Glutamatergic neuron (in vitro differentiated cells): ENCODE measurements around the gene TMPO. TPM values are rescaled to one million over a fixed set of nuclear protein-coding genes. Genes with fewer than 3 reads are reported as not detected.
"Not testable (repeated sequence)": the region's sequence is repeated elsewhere in the genome, so short reads cannot be mapped to it uniquely, and the experiment has no call there.

Experiments
- DNase-seq: peaks from one replicate; pipeline ENCODE4 v3.0.0; 2022
- H3K27ac Mint-ChIP-seq: one replicate; pipeline ENCODE4 v1.8.0; 2020; ENCODE audit warnings: mild to moderate bottlenecking, mixed read lengths, inconsistent platforms; ENCODE audit not compliant: unreplicated experiment
- H3K27me3 Mint-ChIP-seq: one replicate; pipeline ENCODE4 v1.8.0; 2020; ENCODE audit warnings: mild to moderate bottlenecking, moderate library complexity, mixed read lengths, inconsistent platforms; ENCODE audit not compliant: unreplicated experiment
- H3K36me3 Mint-ChIP-seq: one replicate; pipeline ENCODE4 v1.8.0; 2020; ENCODE audit warnings: mild to moderate bottlenecking, mixed read lengths, inconsistent platforms; ENCODE audit not compliant: unreplicated experiment
- H3K4me1 Mint-ChIP-seq: one replicate; pipeline ENCODE4 v1.8.0; 2020; ENCODE audit warnings: mild to moderate bottlenecking, low read depth, mixed read lengths, inconsistent platforms; ENCODE audit not compliant: unreplicated experiment
- H3K4me3 Mint-ChIP-seq: one replicate; pipeline ENCODE4 v1.8.0; 2020; ENCODE audit warnings: mild to moderate bottlenecking, mixed read lengths, inconsistent platforms; ENCODE audit not compliant: unreplicated experiment
- H3K9me3 Mint-ChIP-seq: one replicate; pipeline ENCODE4 v1.8.0; 2020; ENCODE audit warnings: mild to moderate bottlenecking, moderate library complexity, mixed read lengths, inconsistent platforms; ENCODE audit not compliant: unreplicated experiment
- total RNA-seq: library from RNA; stranded (reverse); fragmentation: NEBNext Ultra II Directional; extraction: Animal tissue kit (Norgen Biotek cat#: 25700); gene quantifications from one replicate; pipeline ENCODE4 v1.2.1, GENCODE V29; 2021; ENCODE audit not compliant: unreplicated experiment
- TF ChIP-seq, protein P1 (sequence below): fragments of 200-600 bp; sonication (generic); IDR thresholded peaks from one replicate; pipeline ENCODE4 v1.5.0; 2021; ENCODE audit not compliant: partially characterized antibody, unreplicated experiment

TMPO gene
- total RNA-seq, 1 donor from 2014 or later = 80.2 TPM

DNA sequence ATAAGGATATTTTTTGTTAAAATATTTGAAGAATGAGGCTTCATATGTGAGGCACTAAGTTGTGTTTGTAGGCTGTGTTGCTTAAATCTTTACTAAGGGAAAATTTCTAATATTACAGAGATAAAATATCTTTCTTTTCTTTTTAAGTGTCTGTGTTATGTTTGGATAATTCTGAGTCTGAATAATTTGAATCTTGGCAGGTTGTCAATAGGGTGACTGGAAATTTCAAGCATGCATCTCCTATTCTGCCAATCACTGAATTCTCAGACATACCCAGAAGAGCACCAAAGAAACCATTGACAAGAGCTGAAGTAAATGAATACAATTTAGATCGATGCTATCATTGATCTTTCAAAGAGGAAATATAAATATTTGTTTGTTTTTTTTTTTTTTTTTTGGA is 29.4 kb downstream of the TMPO start:
- Mint-ChIP-seq H3K27ac (no peak overlapping the region), H3K4me3 (no peak overlapping the region), H3K27me3 (no peaks in the 10 kb centered on the region), H3K4me1 (no peaks in the 10 kb centered on the region), H3K36me3 (no peaks in the 10 kb centered on the region), H3K9me3 (no peaks in the 10 kb centered on the region)
- DNase-seq = no peak
- TF ChIP-seq, protein P1, sequence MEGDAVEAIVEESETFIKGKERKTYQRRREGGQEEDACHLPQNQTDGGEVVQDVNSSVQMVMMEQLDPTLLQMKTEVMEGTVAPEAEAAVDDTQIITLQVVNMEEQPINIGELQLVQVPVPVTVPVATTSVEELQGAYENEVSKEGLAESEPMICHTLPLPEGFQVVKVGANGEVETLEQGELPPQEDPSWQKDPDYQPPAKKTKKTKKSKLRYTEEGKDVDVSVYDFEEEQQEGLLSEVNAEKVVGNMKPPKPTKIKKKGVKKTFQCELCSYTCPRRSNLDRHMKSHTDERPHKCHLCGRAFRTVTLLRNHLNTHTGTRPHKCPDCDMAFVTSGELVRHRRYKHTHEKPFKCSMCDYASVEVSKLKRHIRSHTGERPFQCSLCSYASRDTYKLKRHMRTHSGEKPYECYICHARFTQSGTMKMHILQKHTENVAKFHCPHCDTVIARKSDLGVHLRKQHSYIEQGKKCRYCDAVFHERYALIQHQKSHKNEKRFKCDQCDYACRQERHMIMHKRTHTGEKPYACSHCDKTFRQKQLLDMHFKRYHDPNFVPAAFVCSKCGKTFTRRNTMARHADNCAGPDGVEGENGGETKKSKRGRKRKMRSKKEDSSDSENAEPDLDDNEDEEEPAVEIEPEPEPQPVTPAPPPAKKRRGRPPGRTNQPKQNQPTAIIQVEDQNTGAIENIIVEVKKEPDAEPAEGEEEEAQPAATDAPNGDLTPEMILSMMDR = no peak

DNA sequence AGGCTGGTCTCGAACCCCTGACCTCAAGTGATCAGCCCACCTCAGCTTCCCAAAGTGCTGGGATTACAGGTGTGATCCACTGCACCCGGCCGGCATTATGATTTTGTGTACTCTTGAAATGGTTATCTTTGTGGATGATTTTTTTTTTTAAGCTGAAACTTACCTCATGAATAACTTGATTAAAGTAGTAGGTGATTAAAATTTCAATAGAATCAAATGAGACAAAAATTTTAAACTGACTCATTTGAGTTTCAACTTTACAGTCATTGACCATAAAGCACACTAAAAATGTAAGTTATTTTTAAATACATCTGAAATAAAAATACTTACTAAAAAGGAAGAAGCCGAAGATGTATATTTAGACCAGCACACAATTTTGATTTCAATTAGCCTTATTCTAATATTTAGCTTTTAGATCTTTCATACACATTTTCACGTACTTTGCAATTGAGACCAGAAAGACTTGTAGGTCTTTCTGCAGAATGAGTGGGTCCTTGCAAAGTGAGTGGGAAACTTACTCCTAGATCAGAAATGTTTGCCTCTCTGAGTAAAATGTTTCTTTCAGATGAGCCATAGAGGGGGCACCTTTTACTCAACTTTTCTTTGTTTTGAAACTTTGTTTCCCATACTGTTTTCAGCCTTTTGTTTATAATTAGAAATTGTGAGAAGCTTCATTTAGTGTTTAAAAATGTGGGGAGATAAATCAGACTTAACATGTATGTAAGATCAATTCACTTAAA is 34.2 kb downstream of the TMPO start:
- Mint-ChIP-seq H3K27ac (no peak overlapping the region), H3K36me3 (no peaks in the 10 kb centered on the region), H3K4me1 (no peaks in the 10 kb centered on the region), H3K27me3 (no peaks in the 10 kb centered on the region), H3K4me3 (no peak overlapping the region), H3K9me3 (no peaks in the 10 kb centered on the region)
- DNase-seq = no peak
- TF ChIP-seq, protein P1 = no peak

DNA sequence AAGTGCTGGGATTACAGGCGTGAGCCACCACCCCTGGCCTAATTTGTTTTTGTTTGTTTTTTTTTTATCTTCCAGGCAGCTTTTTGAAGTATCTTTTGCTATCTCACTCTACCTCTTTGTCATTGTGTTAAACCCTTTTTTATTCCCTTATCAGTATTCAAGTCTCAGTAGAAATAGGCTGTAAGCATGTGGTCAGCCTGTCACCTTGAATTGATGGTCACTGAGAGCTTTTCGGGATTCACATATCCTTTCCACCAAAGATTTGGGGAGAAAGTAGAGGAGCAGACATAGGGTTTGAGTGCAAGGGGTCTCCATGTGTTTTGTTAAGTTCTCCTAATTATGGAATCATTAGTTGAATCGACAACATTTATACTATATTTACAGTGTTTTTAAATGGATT is 36.4 kb downstream of the TMPO start:
- no peak overlapping the region for H3K4me3 Mint-ChIP-seq
- TF ChIP-seq, protein P1 = no peak
- H3K27me3 Mint-ChIP-seq = peaks cover 2% of the 10 kb centered on the region
- no peak overlapping the region for H3K27ac Mint-ChIP-seq
- no peaks in the 10 kb centered on the region for H3K9me3 Mint-ChIP-seq
- no peaks in the 10 kb centered on the region for H3K4me1 Mint-ChIP-seq
- no peak for DNase-seq
- no peaks in the 10 kb centered on the region for H3K36me3 Mint-ChIP-seq

DNA sequence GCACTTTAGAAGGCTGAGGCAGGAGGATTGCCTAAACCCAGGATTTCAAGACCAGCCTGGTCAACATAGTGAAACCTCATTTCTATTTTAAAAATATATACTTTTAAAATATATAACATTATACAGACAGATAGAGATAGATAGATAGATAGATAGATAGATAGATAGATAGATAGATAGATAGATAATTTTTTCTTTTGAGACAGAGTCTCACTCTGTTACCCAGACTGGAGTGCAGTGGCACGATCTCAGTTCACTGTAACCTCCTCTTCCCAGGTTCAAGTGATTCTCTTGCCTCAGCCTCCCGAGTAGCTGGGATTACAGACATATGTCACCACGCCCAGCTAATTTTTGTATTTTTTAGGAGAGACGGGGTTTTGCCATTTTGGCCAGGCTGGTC is 42.7 kb downstream of the TMPO start:
- not testable (repeated sequence) for H3K4me3 Mint-ChIP-seq, H3K9me3 Mint-ChIP-seq, H3K4me1 Mint-ChIP-seq, H3K27ac Mint-ChIP-seq, H3K36me3 Mint-ChIP-seq, DNase-seq, H3K27me3 Mint-ChIP-seq

DNA sequence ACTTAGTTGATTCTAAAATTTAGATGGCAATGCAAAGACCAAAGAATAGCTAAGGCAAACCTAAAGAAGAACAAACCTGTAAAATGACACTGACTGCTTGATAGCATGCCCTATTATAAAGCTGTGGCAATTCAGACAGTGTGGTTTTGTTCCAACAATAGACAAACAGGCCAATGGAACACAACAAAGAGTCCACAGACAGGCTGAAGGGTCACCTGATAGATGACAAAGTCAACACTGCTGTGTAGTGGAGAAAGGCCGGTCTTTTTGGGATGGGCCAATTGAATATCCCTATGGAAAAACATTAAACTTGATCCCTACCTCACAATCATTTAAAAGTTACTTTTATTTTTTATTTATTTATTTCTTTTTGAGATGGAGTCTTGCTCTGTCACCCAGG is 44.3 kb downstream of the TMPO start:
- Mint-ChIP-seq H3K27ac (no peak overlapping the region), H3K36me3 (peaks cover 5% of the 10 kb centered on the region), H3K4me1 (no peaks in the 10 kb centered on the region), H3K4me3 (no peak overlapping the region), H3K9me3 (peaks cover 4% of the 10 kb centered on the region), H3K27me3 (peaks cover 4% of the 10 kb centered on the region)
- TF ChIP-seq, protein P1 = no peak
- no peak for DNase-seq
